GM23338 (cell line): ENCODE results near the gene IZUMO4. TPM values are rescaled to one million over a fixed set of nuclear protein-coding genes. Genes with fewer than 3 reads are reported as not detected.

Experiments used
- CREB1 ChIP-seq: fragments of 250-450 bp; sonication (Bioruptor Pico); IDR thresholded peaks from 2 replicates; pipeline ENCODE4 v1.5.0; 2020; ENCODE audit warnings: low read depth, mild to moderate bottlenecking, moderate library complexity
- ETS1 ChIP-seq: IDR thresholded peaks from 2 replicates; pipeline ENCODE4 v1.6.1; 2016; ENCODE audit warnings: antibody characterized with exemption
- EZH2 ChIP-seq: fragments of 200-600 bp; sonication (generic); IDR thresholded peaks from one replicate; pipeline ENCODE4 v1.8.0; 2017; ENCODE audit warnings: antibody characterized with exemption, mild to moderate bottlenecking, low read depth; ENCODE audit not compliant: unreplicated experiment
- EZH2phosphoT487 ChIP-seq: fragments of 200-600 bp; sonication (generic); IDR thresholded peaks from one replicate; pipeline ENCODE4 v1.8.1; 2018; ENCODE audit warnings: antibody characterized with exemption; ENCODE audit not compliant: unreplicated experiment
- NANOG ChIP-seq: IDR thresholded peaks from 2 replicates; pipeline ENCODE4 v1.6.1; 2016; ENCODE audit warnings: antibody characterized with exemption, borderline replicate concordance
- POLR2AphosphoS5 ChIP-seq: IDR thresholded peaks from 2 replicates; pipeline ENCODE4 v1.6.1; 2016; ENCODE audit warnings: antibody characterized with exemption, low read depth
- STAT1 ChIP-seq: IDR thresholded peaks from one replicate; pipeline ENCODE4 v1.6.1; 2016; ENCODE audit warnings: antibody characterized with exemption; ENCODE audit not compliant: unreplicated experiment
- ZNF114 ChIP-seq: fragments of 250-450 bp; sonication (Bioruptor Pico); IDR thresholded peaks from 2 replicates; pipeline ENCODE4 v1.5.0; 2020; ENCODE audit warnings: mild to moderate bottlenecking, moderate library complexity
- ZNF331 ChIP-seq: fragments of 250-450 bp; sonication (Bioruptor Pico); IDR thresholded peaks from 2 replicates; pipeline ENCODE4 v1.5.0; 2020; ENCODE audit warnings: low read depth, mild to moderate bottlenecking, moderate library complexity
- ZNF462 ChIP-seq: fragments of 250-450 bp; sonication (Bioruptor Pico); IDR thresholded peaks from 2 replicates; pipeline ENCODE4 v1.5.0; 2020; ENCODE audit warnings: mild to moderate bottlenecking, moderate library complexity
- polyA plus RNA-seq: library from polyadenylated mRNA; unstranded; fragments of >200 nt; fragmentation: Nextera tagmentation; extraction: Ambion mirVana; gene quantifications from 2 replicates; pipeline ENCODE4 v1.2.1, GENCODE V29; 2016
- total RNA-seq: library from RNA; depleted of rRNA; stranded (reverse); fragments of >200 nt; shearing (Covaris generic); gene quantifications from 2 replicates; pipeline ENCODE4 v1.2.3, GENCODE V29; 2014

Gene IZUMO4
- total and polyA plus RNA-seq, 2 experiments from 2014 or later, result 0.57 to 2.2 TPM

- TF ChIP-seq ZNF462 (CRISPR knock-in tag) (no peak), NANOG (no peak), ZNF331 (CRISPR knock-in tag) (no peak), EZH2phosphoT487 (no peak), ZNF114 (CRISPR knock-in tag) (no peak), POLR2AphosphoS5 (no peak), ETS1 (no peak), CREB1 (CRISPR knock-in tag) (no peak), STAT1 (no peak), EZH2 (no peak)
These were observed 15.2 kb downstream of the IZUMO4 start (continued) for GRCh38 chr19:2111886-2112285.
